ENCODE data around the gene PAM16.
"Not testable (repeated sequence)": the region's sequence is repeated elsewhere in the genome, so short reads cannot be mapped to it uniquely, and the experiment has no call there.

Gene PAM16

GRCh38 chr16:4352843-4353242 is 1.7 kb upstream of the PAM16 start:
- DNase-seq (ENCODE audit: low spot score), result no peak

DNA sequence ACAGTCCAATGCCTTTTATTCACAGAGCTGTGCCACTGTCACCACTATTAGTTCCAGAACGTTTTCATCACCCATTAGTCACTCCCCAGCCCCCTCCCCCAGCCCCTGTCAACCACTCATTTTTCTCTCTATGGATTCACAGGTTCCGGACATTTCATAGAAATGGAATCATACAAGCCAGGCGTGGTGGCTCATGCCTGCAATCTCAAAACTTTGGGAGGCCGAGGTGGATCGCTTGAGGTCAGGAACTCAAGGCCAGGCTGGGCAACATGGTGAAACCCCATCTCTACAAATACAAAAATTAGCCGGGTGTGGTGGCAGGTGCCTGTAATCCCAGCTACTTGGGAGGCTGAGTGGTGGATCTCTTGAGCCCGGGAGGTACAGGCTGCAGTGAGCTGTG is 759 bp upstream of the PAM16 start:
- DNase-seq (ENCODE audit: low spot score), result no peak

DNA sequence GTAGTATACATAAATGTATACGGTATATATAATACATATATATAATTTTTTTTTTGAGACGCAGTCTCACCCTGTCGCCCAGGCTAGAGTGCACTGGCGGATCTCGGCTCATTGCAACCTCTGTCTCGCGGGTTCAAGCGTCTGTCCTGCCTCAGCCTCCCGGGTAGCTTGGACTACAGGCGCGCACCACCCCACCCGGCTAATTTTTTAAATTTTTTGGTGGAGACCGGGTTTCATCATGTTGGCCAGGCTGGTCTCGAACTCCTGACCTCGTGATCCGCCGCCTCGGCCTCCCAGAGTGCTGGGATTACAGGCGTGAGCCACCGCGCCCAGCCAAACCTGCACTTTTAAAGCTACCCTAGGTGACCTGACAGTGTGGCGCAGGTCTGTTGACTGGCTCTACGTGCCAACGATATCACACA is 745 bp downstream of the PAM16 start:
- DNase-seq (ENCODE audit: low spot score), result no peak

- DNase-seq (ENCODE audit: low spot score), result no peak
Measured at GRCh38 chr16:4349332-4349731, 1.8 kb downstream of the PAM16 start.

DNA sequence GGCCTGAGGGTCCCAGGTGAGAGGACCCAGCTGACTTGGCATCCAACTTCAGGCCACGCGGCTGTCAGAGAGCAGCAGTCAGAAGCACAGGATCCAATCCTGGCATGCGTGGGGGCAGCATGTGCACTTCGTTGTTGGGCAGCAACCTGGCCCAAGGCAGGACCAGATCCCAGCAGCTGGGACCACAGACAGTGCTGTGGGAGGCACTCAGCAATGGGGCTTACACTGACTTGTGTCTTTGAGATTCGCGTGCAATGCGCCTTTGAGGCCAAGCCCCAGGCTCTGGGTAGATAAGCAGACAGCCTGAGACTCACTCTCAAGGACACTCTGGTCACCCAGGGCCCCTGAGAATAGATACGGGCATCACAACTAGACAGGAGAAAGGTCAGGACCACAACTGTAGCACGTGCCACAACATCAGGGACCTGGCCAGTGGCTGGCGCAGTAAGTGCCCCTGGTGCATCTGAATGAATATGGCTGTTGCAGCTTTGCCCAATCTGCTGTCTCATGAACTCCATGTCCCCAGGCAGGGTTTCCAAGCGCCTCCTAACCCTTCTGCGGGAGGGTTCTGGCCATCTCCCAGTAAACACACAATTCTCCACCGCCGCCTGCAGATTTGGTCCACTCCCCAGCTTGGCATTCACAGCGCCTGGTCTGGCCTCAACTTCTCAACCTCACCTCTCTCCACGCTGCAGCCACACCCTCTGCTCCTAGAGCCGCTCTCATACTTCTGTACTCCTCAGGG is 3.2 kb downstream of the PAM16 start:
- no peak for DNase-seq (ENCODE audit: low spot score)

GRCh38 chr16:4347010-4347409 is 4.1 kb downstream of the PAM16 start:
- no peak for DNase-seq (ENCODE audit: low spot score)

- DNase-seq (ENCODE audit: low spot score), result no peak
Measured at GRCh38 chr16:4345836-4346781, 5.0 kb downstream of the PAM16 start.

- DNase-seq (ENCODE audit: low spot score), result no peak
Measured at GRCh38 chr16:4344983-4345835, 5.9 kb downstream of the PAM16 start.

DNA sequence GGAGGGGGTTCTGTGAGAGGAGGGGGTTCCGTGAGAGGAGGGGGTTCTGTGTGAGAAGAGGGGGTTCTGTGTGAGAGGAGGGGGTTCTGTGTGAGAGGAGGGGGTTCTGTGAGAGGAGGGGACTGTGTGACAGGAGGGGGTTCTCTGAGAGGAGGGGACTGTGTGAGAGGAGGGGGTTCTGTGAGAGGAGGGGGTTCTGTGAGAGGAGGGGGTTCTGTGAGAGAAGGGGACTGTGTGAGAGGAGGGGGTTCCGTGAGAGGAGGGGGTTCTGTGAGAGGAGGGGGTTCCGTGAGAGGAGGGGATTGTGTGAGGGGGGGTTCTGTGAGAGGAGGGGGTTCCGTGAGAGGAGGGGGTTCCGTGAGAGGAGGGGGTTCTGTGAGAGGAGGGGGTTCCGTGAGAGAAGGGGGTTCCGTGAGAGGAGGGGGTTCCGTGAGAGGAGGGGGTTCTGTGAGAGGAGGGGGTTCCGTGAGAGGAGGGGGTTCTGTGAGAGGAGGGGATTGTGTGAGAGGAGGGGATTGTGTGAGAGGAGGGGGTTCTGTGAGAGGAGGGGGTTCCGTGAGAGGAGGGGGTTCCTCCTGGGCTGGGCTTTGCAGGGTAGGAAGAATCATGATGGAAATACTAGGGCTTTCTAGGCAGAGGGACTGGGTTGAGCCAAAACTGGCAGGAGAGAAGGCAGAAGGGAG is 6.7 kb downstream of the PAM16 start:
- not testable (repeated sequence) for DNase-seq (ENCODE audit: low spot score)

DNA sequence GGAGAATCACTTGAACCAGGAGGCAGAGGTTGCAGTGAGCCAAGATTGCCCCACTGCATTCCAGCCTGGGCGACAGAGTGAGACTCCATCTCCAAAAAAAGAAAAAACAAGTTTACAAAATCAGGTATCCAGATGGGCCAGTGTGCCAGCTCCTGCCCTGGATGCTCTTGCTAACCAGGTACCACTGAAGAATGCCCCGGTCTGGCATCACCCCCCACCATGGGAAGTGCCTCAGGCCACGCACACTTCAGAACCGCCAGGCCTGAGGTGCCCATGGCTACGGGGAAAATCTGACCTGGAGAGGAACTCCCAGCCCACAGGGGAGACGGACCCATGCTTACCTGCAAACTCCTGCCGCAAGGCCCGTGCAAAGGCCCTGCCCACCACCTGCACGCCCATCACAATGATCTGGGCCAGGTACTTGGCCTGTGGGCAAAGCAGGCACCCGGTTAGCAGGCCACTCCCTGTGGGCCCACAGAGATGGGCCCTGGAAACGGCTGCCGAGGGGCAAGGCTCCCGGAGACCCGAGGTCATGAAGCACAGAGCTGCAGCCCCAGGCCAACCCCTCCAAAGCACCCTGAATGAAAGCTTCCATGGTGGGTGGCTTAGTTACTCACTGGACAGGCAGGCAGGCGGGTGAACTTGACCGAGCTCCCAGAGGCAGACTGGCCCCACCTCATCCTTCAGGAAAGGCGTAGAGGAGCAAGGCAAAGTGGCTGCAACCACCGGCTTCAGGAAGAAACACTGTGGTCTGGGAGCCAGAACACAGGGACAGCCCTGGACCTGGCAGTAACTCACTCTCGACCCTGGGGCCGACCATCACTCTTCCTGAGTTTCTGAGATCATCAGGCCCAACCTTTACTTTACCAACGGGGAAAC is 8.0 kb downstream of the PAM16 start:
- DNase-seq (ENCODE audit: low spot score), result no peak

GRCh38 chr16:4341250-4341649 is 9.9 kb downstream of the PAM16 start:
- no peak for DNase-seq (ENCODE audit: low spot score)

GRCh38 chr16:4340443-4340842 is 10.7 kb downstream of the PAM16 start:
- no peak for DNase-seq (ENCODE audit: low spot score)

- peak; percentile 63 for DNase-seq (ENCODE audit: low spot score)
Measured at GRCh38 chr16:4339909-4340308, 11.2 kb downstream of the PAM16 start.

GRCh38 chr16:4339455-4339854 is 11.7 kb downstream of the PAM16 start:
- no peak for DNase-seq (ENCODE audit: low spot score)

GRCh38 chr16:4338712-4339299 is 12.3 kb downstream of the PAM16 start:
- no peak for DNase-seq (ENCODE audit: low spot score)

DNA sequence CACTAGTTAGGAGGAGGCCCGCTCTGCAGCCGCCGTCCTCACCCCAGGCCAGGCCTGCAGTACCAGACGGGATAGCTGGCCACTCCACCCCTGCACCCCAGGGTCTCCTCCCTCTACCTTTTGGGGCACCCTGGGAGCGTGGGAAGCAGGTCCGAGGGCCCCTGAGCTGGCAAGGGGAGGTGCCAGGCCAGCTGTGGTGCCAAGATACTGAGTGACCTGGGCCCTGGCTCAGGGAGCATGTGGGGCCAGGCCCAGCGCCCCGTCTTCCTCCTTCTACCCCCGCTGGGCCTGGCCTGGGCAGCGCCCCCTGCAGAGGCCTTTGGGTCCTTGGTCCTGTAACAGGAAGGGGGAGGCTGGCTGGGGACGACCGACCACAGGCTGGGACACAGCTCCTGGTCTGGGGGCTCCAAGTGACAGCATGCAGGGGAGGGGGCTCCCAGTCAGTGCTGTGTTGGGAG is 13.0 kb downstream of the PAM16 start:
- no peak for DNase-seq (ENCODE audit: low spot score)

DNA sequence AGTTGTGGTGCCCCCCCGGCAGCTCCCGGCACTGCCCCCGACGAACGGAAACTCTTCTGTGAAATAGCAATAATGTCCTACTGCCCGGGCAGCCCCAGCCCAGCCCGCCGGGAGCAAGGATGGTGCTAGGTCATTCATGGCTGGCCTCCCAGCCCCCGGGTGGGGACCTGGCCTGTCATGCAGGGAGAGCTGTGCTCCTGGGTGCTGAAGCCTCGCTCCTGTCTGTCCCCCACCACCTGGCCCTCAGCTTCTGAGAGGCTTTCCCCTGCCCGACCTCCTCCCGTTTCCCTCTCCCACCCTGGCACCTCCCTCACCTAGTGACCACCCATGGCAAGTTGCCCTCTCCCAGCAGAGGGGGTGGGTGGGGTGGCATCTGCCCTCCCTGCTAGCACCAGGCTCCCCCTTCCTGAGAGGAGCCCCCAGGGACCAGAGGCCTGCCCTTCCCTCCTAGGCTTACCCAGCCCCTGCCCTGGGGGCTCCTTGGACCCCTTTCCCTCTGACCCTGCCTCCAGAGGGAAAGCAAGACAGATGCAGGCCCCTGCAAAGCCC is 13.5 kb downstream of the PAM16 start:
- no peak for DNase-seq (ENCODE audit: low spot score)

DNA sequence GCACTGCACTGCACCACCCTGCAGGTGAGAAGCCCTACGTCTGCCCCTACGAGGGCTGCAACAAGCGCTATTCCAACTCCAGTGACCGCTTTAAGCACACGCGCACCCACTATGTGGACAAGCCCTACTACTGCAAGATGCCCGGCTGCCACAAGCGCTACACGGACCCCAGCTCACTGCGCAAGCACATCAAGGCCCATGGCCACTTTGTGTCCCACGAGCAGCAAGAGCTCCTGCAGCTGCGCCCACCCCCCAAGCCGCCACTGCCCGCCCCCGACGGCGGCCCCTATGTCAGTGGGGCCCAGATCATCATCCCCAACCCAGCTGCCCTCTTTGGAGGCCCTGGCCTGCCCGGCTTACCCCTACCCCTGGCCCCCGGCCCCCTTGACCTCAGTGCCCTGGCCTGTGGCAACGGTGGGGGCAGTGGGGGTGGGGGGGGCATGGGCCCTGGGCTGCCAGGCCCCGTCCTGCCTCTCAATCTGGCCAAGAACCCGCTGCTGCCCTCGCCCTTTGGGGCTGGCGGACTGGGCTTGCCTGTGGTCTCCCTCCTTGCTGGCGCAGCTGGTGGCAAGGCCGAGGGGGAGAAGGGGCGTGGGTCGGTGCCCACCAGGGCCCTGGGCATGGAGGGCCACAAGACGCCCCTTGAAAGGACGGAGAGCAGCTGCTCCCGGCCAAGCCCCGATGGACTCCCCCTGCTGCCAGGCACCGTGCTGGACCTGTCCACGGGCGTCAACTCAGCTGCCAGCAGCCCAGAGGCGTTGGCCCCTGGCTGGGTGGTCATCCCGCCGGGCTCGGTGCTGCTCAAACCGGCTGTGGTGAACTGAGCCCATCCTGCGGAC is 14.2 kb downstream of the PAM16 start:
- no peak for DNase-seq (ENCODE audit: low spot score)
